Body of pancreas (tissue), 4 donors: ENCODE measurements around the gene NAP1L1.

ENCODE experiments used
- POLR2A ChIP-seq, 3 donors: fragments of 450-650 bp; IDR thresholded peaks; one replicate each; pipeline ENCODE4 v1.6.1; 2016; ENCODE audit warnings: antibody characterized with exemption in 3 of 3, mild to moderate bottlenecking in 2 of 3
- TF ChIP-seq, protein P1 (sequence below), 7 experiments: fragments of 450-650 bp in 4 of 7; fragments of 200-600 bp in 3 of 7; sonication (generic) in 3 of 7; IDR thresholded peaks; one replicate each; pipeline ENCODE4 v1.5.1; 2016 to 2019; ENCODE audit warnings: antibody characterized with exemption in 7 of 7

DNA sequence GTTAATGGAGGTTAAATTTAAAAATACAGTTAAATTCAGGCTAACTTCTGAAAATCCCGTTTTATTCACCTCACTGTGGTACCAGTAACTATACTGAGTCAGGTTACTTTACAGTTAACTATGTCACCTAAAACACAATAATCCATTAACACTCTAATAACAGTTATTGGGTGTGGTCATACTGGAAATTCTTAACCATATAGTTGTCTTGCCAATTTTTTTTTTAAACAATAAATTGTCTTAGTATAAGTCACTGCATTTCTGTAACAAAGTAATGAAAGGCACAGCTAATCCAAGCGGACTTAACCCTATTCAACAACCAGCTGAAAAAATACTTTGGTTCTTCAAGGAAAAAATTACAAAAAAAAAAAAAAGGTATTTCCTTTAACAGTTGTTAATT lies 36.7 kb downstream of the NAP1L1 start:
- TF ChIP-seq, protein P1, sequence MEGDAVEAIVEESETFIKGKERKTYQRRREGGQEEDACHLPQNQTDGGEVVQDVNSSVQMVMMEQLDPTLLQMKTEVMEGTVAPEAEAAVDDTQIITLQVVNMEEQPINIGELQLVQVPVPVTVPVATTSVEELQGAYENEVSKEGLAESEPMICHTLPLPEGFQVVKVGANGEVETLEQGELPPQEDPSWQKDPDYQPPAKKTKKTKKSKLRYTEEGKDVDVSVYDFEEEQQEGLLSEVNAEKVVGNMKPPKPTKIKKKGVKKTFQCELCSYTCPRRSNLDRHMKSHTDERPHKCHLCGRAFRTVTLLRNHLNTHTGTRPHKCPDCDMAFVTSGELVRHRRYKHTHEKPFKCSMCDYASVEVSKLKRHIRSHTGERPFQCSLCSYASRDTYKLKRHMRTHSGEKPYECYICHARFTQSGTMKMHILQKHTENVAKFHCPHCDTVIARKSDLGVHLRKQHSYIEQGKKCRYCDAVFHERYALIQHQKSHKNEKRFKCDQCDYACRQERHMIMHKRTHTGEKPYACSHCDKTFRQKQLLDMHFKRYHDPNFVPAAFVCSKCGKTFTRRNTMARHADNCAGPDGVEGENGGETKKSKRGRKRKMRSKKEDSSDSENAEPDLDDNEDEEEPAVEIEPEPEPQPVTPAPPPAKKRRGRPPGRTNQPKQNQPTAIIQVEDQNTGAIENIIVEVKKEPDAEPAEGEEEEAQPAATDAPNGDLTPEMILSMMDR (IDR thresholded peaks at IDR 0.05), result no peak
- TF ChIP-seq POLR2A (IDR thresholded peaks at IDR 0.05), result no peak
